GM23248 (cell line): ENCODE data around the gene PRKCB. TPM values are rescaled to one million over a fixed set of nuclear protein-coding genes. Genes with fewer than 3 reads are reported as not detected.
"Not testable (repeated sequence)": the region's sequence is repeated elsewhere in the genome, so short reads cannot be mapped to it uniquely, and the experiment has no call there.

Experiments used
- DNase-seq: peaks from one replicate; pipeline ENCODE4 v3.0.0-alpha.2; 2015
- H2AFZ ChIP-seq: fragments of 200-600 bp; sonication (generic); 2 replicates; pipeline ENCODE4 v1.6.1; 2016; ENCODE audit warnings: antibody characterized with exemption
- H3F3A ChIP-seq: fragments of 200-600 bp; sonication (generic); 2 replicates; pipeline ENCODE4 v1.6.1; 2016; ENCODE audit warnings: mild to moderate bottlenecking, antibody characterized with exemption, mixed run types; ENCODE audit not compliant: insufficient read depth
- H3K27ac ChIP-seq: fragments of 200-600 bp; sonication (generic); 2 replicates; pipeline ENCODE4 v1.5.1; 2016; ENCODE audit warnings: mild to moderate bottlenecking
- H3K27me3 ChIP-seq: fragments of 200-600 bp; sonication (generic); replicated peaks from 2 replicates; pipeline ENCODE4 v1.6.1; 2016; ENCODE audit warnings: mild to moderate bottlenecking; ENCODE audit not compliant: insufficient read depth
- H3K36me3 ChIP-seq: fragments of 200-600 bp; sonication (generic); 2 replicates; pipeline ENCODE4 v1.6.1; 2016; ENCODE audit warnings: low read depth, mild to moderate bottlenecking
- H3K4me1 ChIP-seq: fragments of 200-600 bp; sonication (generic); 2 replicates; pipeline ENCODE4 v1.6.1; 2016; ENCODE audit warnings: mild to moderate bottlenecking; ENCODE audit not compliant: insufficient read depth
- H3K4me2 ChIP-seq: fragments of 200-600 bp; sonication (generic); one replicate; pipeline ENCODE4 v1.6.1; 2016; ENCODE audit warnings: mild to moderate bottlenecking; ENCODE audit not compliant: unreplicated experiment
- H3K4me3 ChIP-seq: fragments of 200-600 bp; sonication (generic); 2 replicates; pipeline ENCODE4 v1.5.1; 2016; ENCODE audit warnings: mild to moderate bottlenecking
- H3K79me2 ChIP-seq: fragments of 200-600 bp; sonication (generic); 2 replicates; pipeline ENCODE4 v1.6.1; 2016; ENCODE audit warnings: mild to moderate bottlenecking; ENCODE audit not compliant: insufficient read depth
- H3K9ac ChIP-seq: fragments of 200-600 bp; sonication (generic); 2 replicates; pipeline ENCODE4 v1.6.1; 2016; ENCODE audit warnings: mild to moderate bottlenecking
- H3K9me2 ChIP-seq: fragments of 200-600 bp; sonication (generic); 2 replicates; pipeline ENCODE4 v1.6.1; 2016; ENCODE audit warnings: mixed run types, mild to moderate bottlenecking, moderate library complexity; ENCODE audit not compliant: insufficient read depth
- H3K9me3 ChIP-seq: fragments of 200-600 bp; sonication (generic); one replicate; pipeline ENCODE4 v1.6.1; 2017; ENCODE audit warnings: low read depth
- H4K20me1 ChIP-seq: fragments of 200-600 bp; sonication (generic); 2 replicates; pipeline ENCODE4 v1.6.0; 2016; ENCODE audit not compliant: insufficient read depth
- EZH2 ChIP-seq: fragments of 200-600 bp; sonication (generic); IDR thresholded peaks from 2 replicates; pipeline ENCODE4 v1.6.1; 2018; ENCODE audit warnings: antibody characterized with exemption, mild to moderate bottlenecking; ENCODE audit not compliant: insufficient read depth, poor library complexity, severe bottlenecking
- EZH2phosphoT487 ChIP-seq: fragments of 200-600 bp; sonication (generic); IDR thresholded peaks from 2 replicates; pipeline ENCODE4 v1.6.1; 2018; ENCODE audit warnings: antibody characterized with exemption, moderate library complexity, mild to moderate bottlenecking, low read depth; ENCODE audit not compliant: insufficient read depth
- WGBS, 2 experiments: methylation state at CpG; one replicate each; pipeline ENCODE4 v1.1.6; 2015 to 2017; ENCODE audit warnings: low lambda C conversion rate in 2 of 2, low coverage in 1 of 2; ENCODE audit errors: missing lambda C conversion rate in 2 of 2; 5-methylcytosine and 5-hydroxymethylcytosine counted together
- in situ Hi-C: fragments of 300-500 bp; cut with MboI; formaldehyde crosslinking; loops from 2 replicates; pipeline ENCODE4 v1.15.0; 2020
- polyA plus RNA-seq: library from polyadenylated mRNA; unstranded; fragments of >200 nt; fragmentation: Nextera tagmentation; extraction: Ambion mirVana; gene quantifications from 2 replicates; pipeline ENCODE4 v1.2.1, GENCODE V29; 2016
- total RNA-seq: library from RNA; depleted of rRNA; stranded (reverse); fragments of >200 nt; shearing (Covaris generic); gene quantifications from 2 replicates; pipeline ENCODE4 v1.2.3, GENCODE V29; 2014

Gene PRKCB
- total and polyA plus RNA-seq, 2 experiments from 2014 or later = not detected

- H3K9me3 ChIP-seq = no peaks in the 10 kb centered on the region
- no peak overlapping the region for H2AFZ ChIP-seq
- TF ChIP-seq EZH2phosphoT487 = no peak
- TF ChIP-seq EZH2 = no peak
- H4K20me1 ChIP-seq = no peaks in the 10 kb centered on the region
- H3K9me2 ChIP-seq = no peaks in the 10 kb centered on the region
- H3K4me2 ChIP-seq = no peak overlapping the region
- no peaks in the 10 kb centered on the region for H3F3A ChIP-seq
- H3K4me1 ChIP-seq = no peaks in the 10 kb centered on the region
- in situ Hi-C loops = no loop called here
- H3K9ac ChIP-seq = no peak overlapping the region
- H3K27ac ChIP-seq = no peak overlapping the region
- no peaks in the 10 kb centered on the region for H3K36me3 ChIP-seq
- WGBS, 2 experiments = 14 to 24% methylated on average over 2 of the region's 2 CpGs
- no peak for DNase-seq
- no peaks in the 10 kb centered on the region for H3K79me2 ChIP-seq
- no peaks in the 10 kb centered on the region for H3K27me3 ChIP-seq
- H3K4me3 ChIP-seq = no peak overlapping the region
These were observed 400.0 kb downstream of the PRKCB start for GRCh38 chr16:24235806-24236205.

DNA sequence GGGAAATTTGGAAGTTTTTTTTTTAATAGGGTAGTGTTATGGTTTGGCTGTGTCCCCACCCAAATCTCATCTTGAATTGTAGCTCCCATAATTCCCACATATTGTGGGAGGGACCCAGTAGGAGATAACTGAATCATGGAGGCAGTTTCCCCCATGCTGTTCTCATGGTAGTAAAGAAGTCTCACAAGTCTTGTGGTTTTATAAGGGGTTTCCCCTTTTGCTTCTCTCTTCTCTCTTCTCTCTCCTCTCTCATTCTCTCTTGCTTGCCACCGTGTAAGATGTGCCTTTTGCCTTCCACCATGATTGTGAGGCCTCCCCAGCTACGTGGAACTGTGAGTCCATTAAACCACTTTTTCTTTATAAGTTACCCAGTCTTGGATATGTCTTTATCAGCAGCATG is 403.1 kb downstream of the PRKCB start:
- H3K4me3 ChIP-seq, in situ Hi-C loops, H3F3A ChIP-seq, DNase-seq, H3K79me2 ChIP-seq, H3K27me3 ChIP-seq, H4K20me1 ChIP-seq, H3K9ac ChIP-seq, H3K27ac ChIP-seq, H3K9me2 ChIP-seq, H3K9me3 ChIP-seq, H3K4me1 ChIP-seq, H3K4me2 ChIP-seq, H2AFZ ChIP-seq, H3K36me3 ChIP-seq: not testable (repeated sequence)
- 0 to 4% methylated on average over 2 of the region's 2 CpGs for WGBS, 2 experiments

GRCh38 chr16:24246911-24247607 is 411.3 kb downstream of the PRKCB start:
- Histone ChIP-seq H2AFZ (no peak overlapping the region), H4K20me1 (no peaks in the 10 kb centered on the region), H3K4me1 (no peaks in the 10 kb centered on the region), H3K27ac (no peak overlapping the region), H3K4me3 (no peak overlapping the region), H3K9ac (no peak overlapping the region), H3K9me2 (no peaks in the 10 kb centered on the region), H3K4me2 (no peak overlapping the region), H3K36me3 (no peaks in the 10 kb centered on the region), H3K9me3 (no peaks in the 10 kb centered on the region), H3K27me3 (no peaks in the 10 kb centered on the region), H3K79me2 (no peaks in the 10 kb centered on the region), H3F3A (no peaks in the 10 kb centered on the region)
- TF ChIP-seq EZH2phosphoT487 (no peak), EZH2 (no peak)
- 7 to 11% methylated on average over 4 of the region's 4 CpGs for WGBS, 2 experiments
- DNase-seq = no peak
- in situ Hi-C loops = no loop called here

GRCh38 chr16:24253192-24253591 is 417.4 kb downstream of the PRKCB start:
- no peaks in the 10 kb centered on the region for H3K4me1 ChIP-seq
- H3K4me3 ChIP-seq = no peak overlapping the region
- no peaks in the 10 kb centered on the region for H3K27me3 ChIP-seq
- WGBS, 2 experiments = 9 to 11% methylated on average over 7 of the region's 7 CpGs
- in situ Hi-C loops = no loop called here
- H3K79me2 ChIP-seq = no peaks in the 10 kb centered on the region
- no peak overlapping the region for H3K9ac ChIP-seq
- no peaks in the 10 kb centered on the region for H3K36me3 ChIP-seq
- no peak overlapping the region for H3K4me2 ChIP-seq
- H3F3A ChIP-seq = no peaks in the 10 kb centered on the region
- no peak for TF ChIP-seq EZH2phosphoT487
- TF ChIP-seq EZH2 = no peak
- DNase-seq = peak; percentile 55
- no peak overlapping the region for H3K27ac ChIP-seq
- no peaks in the 10 kb centered on the region for H3K9me3 ChIP-seq
- H3K9me2 ChIP-seq = no peaks in the 10 kb centered on the region
- no peaks in the 10 kb centered on the region for H4K20me1 ChIP-seq
- H2AFZ ChIP-seq = no peak overlapping the region
